NOMO-1 treated with dmso at 0.1 percent for 144 hours (cell line): ENCODE data around the gene PDZD2.
"Not testable (repeated sequence)": the region's sequence is repeated elsewhere in the genome, so short reads cannot be mapped to it uniquely, and the experiment has no call there.

Experiments used
- DNase-seq: peaks from one replicate; lab custom pipeline; 2025; ENCODE audit not compliant: unreplicated experiment; lab: John Stamatoyannopoulos, UW

The PDZD2 gene

GRCh38 chr5:31767335-31768031 is 128.6 kb downstream of the PDZD2 start:
- DNase-seq: no peak

GRCh38 chr5:31768046-31768445 is 129.1 kb downstream of the PDZD2 start:
- DNase-seq: no peak

GRCh38 chr5:31768784-31769183 is 129.9 kb downstream of the PDZD2 start:
- no peak for DNase-seq

- no peak for DNase-seq
These were observed 130.6 kb downstream of the PDZD2 start for GRCh38 chr5:31769530-31769929.

GRCh38 chr5:31770132-31770720 is 131.3 kb downstream of the PDZD2 start:
- no peak for DNase-seq

- DNase-seq: no peak
These were observed 132.1 kb downstream of the PDZD2 start for GRCh38 chr5:31770998-31771397.

GRCh38 chr5:31771500-31771899 is 132.6 kb downstream of the PDZD2 start:
- no peak for DNase-seq

GRCh38 chr5:31776294-31776693 is 137.4 kb downstream of the PDZD2 start:
- DNase-seq: not testable (repeated sequence)

- DNase-seq: no peak
These were observed 138.2 kb downstream of the PDZD2 start for GRCh38 chr5:31776976-31777651.

GRCh38 chr5:31781772-31782171 is 142.8 kb downstream of the PDZD2 start:
- no peak for DNase-seq

- DNase-seq: no peak
These were observed 144.2 kb downstream of the PDZD2 start for GRCh38 chr5:31783086-31783645.

GRCh38 chr5:31783731-31784130 is 144.8 kb downstream of the PDZD2 start:
- DNase-seq: no peak

GRCh38 chr5:31786090-31786631 is 147.2 kb downstream of the PDZD2 start:
- DNase-seq: no peak

GRCh38 chr5:31794009-31794408 is 155.1 kb downstream of the PDZD2 start:
- DNase-seq: no peak

- no peak for DNase-seq
These were observed 159.2 kb downstream of the PDZD2 start for GRCh38 chr5:31798168-31798567.

GRCh38 chr5:31800351-31800750 is 161.4 kb downstream of the PDZD2 start:
- DNase-seq: no peak

GRCh38 chr5:31805785-31806400 is 167.0 kb downstream of the PDZD2 start:
- DNase-seq: no peak

GRCh38 chr5:31806561-31806960 is 167.6 kb downstream of the PDZD2 start:
- no peak for DNase-seq

- DNase-seq: no peak
These were observed 169.0 kb downstream of the PDZD2 start for GRCh38 chr5:31807789-31808540.

GRCh38 chr5:31809050-31809870 is 170.3 kb downstream of the PDZD2 start:
- peak; percentile 13 for DNase-seq
